Naive thymus-derived CD4-positive, alpha-beta T cell (primary cell): ENCODE data around the gene ZNF326. TPM values are rescaled to one million over a fixed set of nuclear protein-coding genes. Genes with fewer than 3 reads are reported as not detected.
"Not testable (repeated sequence)": the region's sequence is repeated elsewhere in the genome, so short reads cannot be mapped to it uniquely, and the experiment has no call there.

Source experiments
- ATAC-seq: fragments of 150-1000 bp; cut with Tn5 transposase; 2 replicates; pipeline ENCODE4 v1.10.0; 2021; ENCODE audit warnings: mild to moderate bottlenecking, moderate library complexity
- CTCF ChIA-PET: fragments of 350-600 bp; sonication (Branson Sonifier 250); formaldehyde crosslinking; loops from one replicate; lab custom pipeline; 2021; ENCODE audit warnings: antibody characterized with exemption; lab: Charles Lee
- POLR2A ChIA-PET: fragments of 350-600 bp; sonication (Branson Sonifier 250); formaldehyde crosslinking; loops from one replicate; lab custom pipeline; 2021; ENCODE audit warnings: antibody characterized with exemption, inconsistent platforms; lab: Charles Lee
- DNase-seq, 9 donors: peaks; one replicate each; pipeline versions ENCODE4 v3.0.0 to v3.0.0-alpha.2; 2020 to 2022; ENCODE audit warnings: mixed read lengths in 1 of 9
- H3K27ac ChIP-seq: one replicate; pipeline ENCODE4 v1.7.0; 2013; ENCODE audit warnings: mild to moderate bottlenecking, low read depth, low read length, moderate library complexity
- H3K27me3 ChIP-seq, 2 donors: one replicate each; pipeline ENCODE4 v1.7.0; 2013; ENCODE audit warnings: low read length in 2 of 2, mild to moderate bottlenecking in 2 of 2, moderate library complexity in 2 of 2; ENCODE audit not compliant: control insufficient read depth in 2 of 2, insufficient read depth in 2 of 2
- H3K36me3 ChIP-seq, 3 experiments: 1 replicate in 2 of 3; 2 replicates in 1 of 3; pipeline ENCODE4 v1.7.0; 2013; ENCODE audit warnings: low read length in 3 of 3, mild to moderate bottlenecking in 3 of 3, moderate library complexity in 1 of 3; ENCODE audit not compliant: insufficient read depth in 3 of 3, control insufficient read depth in 2 of 3
- H3K4me1 ChIP-seq, 2 donors: one replicate each; pipeline ENCODE4 v1.7.0; 2013; ENCODE audit warnings: low read length in 2 of 2, mild to moderate bottlenecking in 2 of 2, moderate library complexity in 1 of 2; ENCODE audit not compliant: control insufficient read depth in 2 of 2, insufficient read depth in 2 of 2
- H3K4me3 ChIP-seq: 2 replicates; pipeline ENCODE4 v1.7.0; 2013; ENCODE audit warnings: mild to moderate bottlenecking, low read length
- H3K9me3 ChIP-seq, 3 experiments: 1 replicate in 2 of 3; 2 replicates in 1 of 3; pipeline ENCODE4 v1.7.0; 2013; ENCODE audit warnings: low read length in 3 of 3; ENCODE audit not compliant: control insufficient read depth in 2 of 3
- H3K27ac Mint-ChIP-seq, 9 donors: one replicate each; pipeline ENCODE4 v1.8.0; 2020 to 2022; ENCODE audit warnings: mixed read lengths in 9 of 9, mild to moderate bottlenecking in 8 of 9, moderate library complexity in 5 of 9, inconsistent platforms in 2 of 9
- H3K27me3 Mint-ChIP-seq, 5 donors: one replicate each; pipeline ENCODE4 v1.8.0; 2021 to 2022; ENCODE audit warnings: mixed read lengths in 5 of 5, mild to moderate bottlenecking in 1 of 5
- H3K36me3 Mint-ChIP-seq, 5 donors: one replicate each; pipeline ENCODE4 v1.8.0; 2020 to 2022; ENCODE audit warnings: mixed read lengths in 5 of 5, mild to moderate bottlenecking in 3 of 5, inconsistent platforms in 1 of 5
- H3K4me1 Mint-ChIP-seq, 7 donors: one replicate each; pipeline ENCODE4 v1.8.0; 2020 to 2022; ENCODE audit warnings: mixed read lengths in 7 of 7, mild to moderate bottlenecking in 3 of 7, inconsistent platforms in 1 of 7
- H3K4me3 Mint-ChIP-seq, 10 donors: one replicate each; pipeline ENCODE4 v1.8.0; 2020 to 2022; ENCODE audit warnings: mild to moderate bottlenecking in 10 of 10, mixed read lengths in 10 of 10, moderate library complexity in 6 of 10, inconsistent platforms in 2 of 10
- H3K9me3 Mint-ChIP-seq, 11 donors: one replicate each; pipeline ENCODE4 v1.8.0; 2020 to 2022; ENCODE audit warnings: mixed read lengths in 11 of 11, mild to moderate bottlenecking in 4 of 11, inconsistent platforms in 1 of 11, moderate library complexity in 1 of 11
- intact Hi-C, 2 donors: fragments of 100-400 bp; cut with micrococcal nuclease; formaldehyde crosslinking; loops; one replicate each; pipeline ENCODE4 v1.15.1; 2023
- polyA plus RNA-seq, 2 donors: library from polyadenylated mRNA; unstranded; fragments of 300-500 nt; fragmentation: Illumina TruSeq; gene quantifications; one replicate each; pipeline ENCODE4 v1.2.3, GENCODE V29; 2021
- total RNA-seq, 6 experiments: library from RNA in 5 of 6; stranded (reverse) in 5 of 6; gene quantifications; 1 replicate in 5 of 6; 2 replicates in 1 of 6; pipeline ENCODE4 v1.2.3 and lab custom pipeline; 2021 to 2026

ZNF326 gene
- total and polyA plus RNA-seq, 7 experiments from 2014 or later = 3.6 to 52.5 (median 19.5) TPM

DNA sequence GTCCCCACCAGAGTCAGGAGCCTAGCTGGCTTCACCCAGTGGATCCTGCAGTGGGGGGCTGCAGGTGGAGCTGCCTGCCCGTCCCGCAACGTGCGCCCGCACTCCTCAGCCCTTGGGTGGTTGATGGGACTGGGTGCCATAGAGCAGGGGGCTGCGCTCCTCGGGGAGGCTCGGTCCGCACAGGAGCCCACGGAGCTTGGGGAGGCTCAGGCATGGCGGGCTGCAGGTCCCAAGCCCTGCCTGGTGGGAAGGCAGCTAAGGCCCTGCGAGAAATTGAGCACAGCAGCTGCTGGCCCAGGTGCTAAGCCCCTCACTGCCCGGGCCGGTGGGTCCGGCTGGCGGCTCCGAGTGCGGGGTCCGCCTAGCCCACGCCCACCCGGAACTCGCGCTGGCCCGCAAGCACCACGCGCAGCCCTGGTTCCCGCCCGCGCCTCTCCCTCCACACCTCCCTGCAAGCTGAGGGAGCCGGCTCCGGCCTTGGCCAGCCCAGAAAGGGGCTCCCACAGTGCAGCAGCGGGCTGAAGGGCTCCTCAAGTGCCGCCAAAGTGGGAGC lies 10.3 kb upstream of the ZNF326 start:
- H3K9me3 Mint-ChIP-seq, H3K36me3 ChIP-seq, H3K27ac ChIP-seq, H3K27ac Mint-ChIP-seq, DNase-seq, H3K9me3 ChIP-seq, H3K4me1 ChIP-seq, H3K36me3 Mint-ChIP-seq, H3K4me1 Mint-ChIP-seq, H3K27me3 Mint-ChIP-seq, ATAC-seq, H3K4me3 ChIP-seq, H3K4me3 Mint-ChIP-seq, H3K27me3 ChIP-seq: not testable (repeated sequence)
- intact Hi-C loops = loop anchor here in 1 of 2 donors (10.0 kb wide), 1 partner anchor 400 kb away; no protein-coding TSS in a partner anchor
- ChIA-PET CTCF (interaction anchor here (0.5 to 1.0 kb wide), 2 partner anchors 128 to 363 kb away, joined by 3 to 4 read pairs; no protein-coding TSS in a partner anchor), POLR2A (interaction anchor here (1.1 kb wide), 1 partner anchor 141 kb away, joined by 4 read pairs; no protein-coding TSS in a partner anchor)

DNA sequence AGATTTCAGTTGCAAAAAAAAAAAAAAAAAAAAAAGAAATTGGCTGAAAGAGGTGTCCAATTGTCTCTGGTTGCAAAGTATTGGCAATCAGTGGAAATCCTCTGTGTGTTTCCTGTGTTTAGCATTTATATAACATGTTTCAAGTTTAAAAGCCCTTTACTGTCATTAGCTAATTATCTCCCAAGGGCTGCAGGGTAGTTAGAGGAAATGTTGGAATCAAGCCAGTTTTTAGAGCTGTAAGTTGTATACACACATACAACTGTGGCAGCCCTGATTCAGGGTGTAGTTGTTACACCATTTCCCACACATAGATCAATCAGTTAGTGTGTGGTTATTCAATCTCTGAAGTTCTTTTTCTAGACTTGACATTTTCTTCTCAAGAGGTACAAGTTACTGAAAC lies 8.9 kb upstream of the ZNF326 start:
- no peaks in the 10 kb centered on the region for H3K36me3 ChIP-seq
- H3K4me1 Mint-ChIP-seq = no peaks in the 10 kb centered on the region
- no peak for ATAC-seq

DNA sequence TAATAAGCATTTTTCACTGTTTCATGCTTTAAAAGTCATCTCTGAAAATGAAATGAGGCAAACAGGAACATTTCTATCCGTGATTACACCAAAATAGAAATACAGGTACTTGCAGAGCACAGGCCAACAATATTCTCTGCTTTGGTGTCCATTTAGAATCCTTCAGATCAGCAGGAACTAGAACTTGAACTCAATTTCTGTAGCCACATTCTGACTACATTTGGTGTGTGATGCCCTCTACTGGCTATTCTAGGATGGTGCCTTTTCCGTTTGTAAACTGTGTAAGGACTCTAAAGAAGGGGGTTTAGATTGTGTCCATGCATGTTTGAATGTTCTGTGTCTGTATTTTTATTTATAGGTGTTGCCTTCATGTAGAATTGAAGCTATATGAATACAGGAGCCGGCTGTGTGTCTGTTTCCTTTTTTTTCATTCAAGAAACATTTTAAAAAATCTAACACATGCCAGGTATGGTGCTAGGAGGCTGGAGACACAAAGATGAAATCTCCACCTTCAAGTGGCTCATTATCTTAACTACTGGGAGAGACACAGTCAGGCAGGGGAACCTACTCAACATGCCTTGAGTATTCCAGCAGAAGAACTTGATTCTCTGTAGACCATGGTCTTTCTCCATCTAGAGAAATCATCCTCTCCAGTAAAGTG lies 7.6 kb upstream of the ZNF326 start:
- H3K27ac Mint-ChIP-seq = no peak overlapping the region
- ChIA-PET CTCF (interaction anchor here (0.6 to 5.9 kb wide), 15 partner anchors 9 to 501 kb away, joined by 3 to 47 read pairs (median 4); no protein-coding TSS in a partner anchor), POLR2A (no interaction called here)
- H3K9me3 Mint-ChIP-seq = no peaks in the 10 kb centered on the region
- H3K4me3 Mint-ChIP-seq = no peak overlapping the region
- H3K4me1 Mint-ChIP-seq = no peaks in the 10 kb centered on the region
- ATAC-seq (peak; percentile 97), DNase-seq (peak in 8 of 9 donors; percentile 48 to 76 (median 70))
- intact Hi-C loops = loop anchor here (1.0 to 10.0 kb wide), 10 partner anchors 144 to 504 kb away; partner anchors contain the start of genes LRRC8C (in 1 of the 2) and LRRC8D (in 1 of the 2)
- H3K27me3 Mint-ChIP-seq = peaks cover 0 to 13% (median 4%) of the 10 kb centered on the region in 5 donors
- no peaks in the 10 kb centered on the region for H3K36me3 ChIP-seq
- H3K9me3 ChIP-seq = no peaks in the 10 kb centered on the region
- H3K36me3 Mint-ChIP-seq = no peaks in the 10 kb centered on the region
- H3K27ac ChIP-seq = no peak overlapping the region
- H3K4me3 ChIP-seq = no peak overlapping the region
- H3K27me3 ChIP-seq = no peaks in the 10 kb centered on the region
- H3K4me1 ChIP-seq = no peaks in the 10 kb centered on the region

More for the DNA sequence above, 8.9 kb upstream of the ZNF326 start:
- Mint-ChIP-seq H3K27me3 (peaks cover 0 to 13% (median 3%) of the 10 kb centered on the region in 5 donors), H3K4me3 (no peak overlapping the region), H3K36me3 (no peaks in the 10 kb centered on the region), H3K27ac (no peak overlapping the region), H3K9me3 (no peaks in the 10 kb centered on the region)
- intact Hi-C loops = loop anchor here (2.0 to 10.0 kb wide), 3 partner anchors 353 to 467 kb away; partner anchors contain the start of gene LRRC8C (in 1 of the 2)
- H3K4me3 ChIP-seq = no peak overlapping the region
- ChIA-PET POLR2A (interaction anchor here (0.5 to 0.6 kb wide), 2 partner anchors 34 to 123 kb away, joined by 4 read pairs; no protein-coding TSS in a partner anchor), CTCF (interaction anchor here (1.1 to 2.9 kb wide), 3 partner anchors 143 to 181 kb away, joined by 5 to 17 read pairs (median 5); no protein-coding TSS in a partner anchor)
- no peak overlapping the region for H3K27ac ChIP-seq
- H3K9me3 ChIP-seq = no peaks in the 10 kb centered on the region
- no peak for DNase-seq
- no peaks in the 10 kb centered on the region for H3K27me3 ChIP-seq
- no peaks in the 10 kb centered on the region for H3K4me1 ChIP-seq

DNA sequence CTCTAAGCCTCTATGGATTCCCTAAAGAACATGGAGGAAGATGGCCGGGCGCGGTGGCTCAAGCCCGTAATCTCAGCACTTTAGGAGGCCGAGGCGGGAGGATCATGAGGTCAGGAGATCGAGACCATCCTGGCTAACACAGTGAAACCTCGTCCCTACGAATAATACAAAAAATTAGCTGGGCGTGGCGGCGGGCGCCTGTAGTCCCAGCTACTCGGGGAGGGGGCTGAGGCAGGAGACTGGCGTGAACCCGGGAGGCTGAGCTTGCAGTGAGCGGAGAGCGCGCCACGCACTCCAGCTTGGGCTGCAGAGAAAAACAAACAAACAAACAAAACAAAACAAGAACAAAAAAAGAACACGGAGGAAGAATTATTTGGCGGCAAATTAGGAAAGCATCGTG lies 5.8 kb upstream of the ZNF326 start:
- Mint-ChIP-seq H3K27me3 (peaks cover 0 to 10% (median 4%) of the 10 kb centered on the region in 5 donors), H3K36me3 (no peaks in the 10 kb centered on the region), H3K9me3 (no peaks in the 10 kb centered on the region), H3K4me1 (no peaks in the 10 kb centered on the region), H3K27ac (no peak overlapping the region), H3K4me3 (no peak overlapping the region)
- Histone ChIP-seq H3K27ac (no peak overlapping the region), H3K27me3 (no peaks in the 10 kb centered on the region), H3K4me3 (no peak overlapping the region), H3K4me1 (no peaks in the 10 kb centered on the region), H3K9me3 (no peaks in the 10 kb centered on the region), H3K36me3 (no peaks in the 10 kb centered on the region)
- POLR2A ChIA-PET = interaction anchor here (0.7 to 1.7 kb wide), 4 partner anchors 9 to 193 kb away, joined by 3 to 5 read pairs (median 3); no protein-coding TSS in a partner anchor
- intact Hi-C loops = loop anchor here in 1 of 2 donors (10.0 kb wide), 1 partner anchor 404 kb away; no protein-coding TSS in a partner anchor
- ATAC-seq (no peak), DNase-seq (no peak)
- CTCF ChIA-PET = interaction anchor here (0.6 to 5.9 kb wide), 9 partner anchors 11 to 507 kb away, joined by 3 to 47 read pairs (median 3); no protein-coding TSS in a partner anchor

DNA sequence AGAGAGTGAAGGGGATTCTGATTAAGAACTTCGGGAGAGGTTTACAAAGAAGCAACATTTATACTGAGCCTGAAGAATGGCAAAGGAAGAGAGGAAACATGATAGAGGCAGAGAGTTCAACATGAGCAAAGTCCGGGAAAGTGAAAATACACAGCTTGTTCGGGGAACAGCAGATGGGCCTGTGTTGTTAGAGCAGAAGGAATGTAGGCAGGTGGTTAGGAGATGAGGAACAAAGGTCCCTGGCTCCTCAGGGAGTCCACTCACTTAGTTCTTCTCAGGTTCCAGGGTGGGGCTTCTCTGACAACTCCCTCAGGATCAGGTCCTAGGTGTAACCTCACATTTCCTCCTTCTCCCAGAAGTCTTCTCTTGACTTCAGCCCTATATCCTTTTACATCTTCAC lies 5.1 kb upstream of the ZNF326 start:
- H3K27me3 Mint-ChIP-seq = peaks cover 0 to 10% (median 4%) of the 10 kb centered on the region in 5 donors
- intact Hi-C loops = loop anchor here in 1 of 2 donors (10.0 kb wide), 1 partner anchor 405 kb away; no protein-coding TSS in a partner anchor
- POLR2A ChIA-PET = interaction anchor here (1.1 to 1.7 kb wide), 2 partner anchors 8 to 168 kb away, joined by 3 to 5 read pairs; no protein-coding TSS in a partner anchor

More for the DNA sequence above, 5.1 kb upstream of the ZNF326 start:
- no peak for DNase-seq
- CTCF ChIA-PET = interaction anchor here (0.8 to 5.9 kb wide), 5 partner anchors 12 to 1306 kb away, joined by 3 to 47 read pairs (median 3); no protein-coding TSS in a partner anchor
- Histone ChIP-seq H3K36me3 (no peaks in the 10 kb centered on the region), H3K9me3 (no peaks in the 10 kb centered on the region), H3K27me3 (no peaks in the 10 kb centered on the region), H3K4me1 (no peaks in the 10 kb centered on the region), H3K4me3 (no peak overlapping the region), H3K27ac (no peak overlapping the region)
- Mint-ChIP-seq H3K4me3 (no peak overlapping the region), H3K9me3 (no peaks in the 10 kb centered on the region), H3K36me3 (no peaks in the 10 kb centered on the region), H3K27ac (no peak overlapping the region), H3K4me1 (peaks cover 0 to 4% (median 0%) of the 10 kb centered on the region in 7 donors)
- ATAC-seq = no peak
